ENCODE data around the gene TSN. TPM values are rescaled to one million over a fixed set of nuclear protein-coding genes. Genes with fewer than 3 reads are reported as not detected.
"Not testable (repeated sequence)": the region's sequence is repeated elsewhere in the genome, so short reads cannot be mapped to it uniquely, and the experiment has no call there.

TSN gene
- polyA plus RNA-seq, 1 of the 3 experiments (the other 2 are of a cell fraction) = 26.1 TPM

GRCh38 chr2:121816797-121817196 is 61.3 kb downstream of the TSN start:
- no peaks in the 10 kb centered on the region for H3F3A ChIP-seq (replicated peaks; ENCODE audit: insufficient read depth)
- no peaks in the 10 kb centered on the region for H3K9me3 ChIP-seq
- 13% methylated on average over 2 of the region's 7 CpGs for WGBS (ENCODE audit: low lambda C conversion rate)
- no peak overlapping the region for H3K4me3 ChIP-seq (ENCODE audit: low read depth in 2 of 2, low read length in 1 of 2)
- H3K4me1 ChIP-seq (ENCODE audit: control insufficient read depth in 1 of 2, insufficient read depth in 2 of 2, low read depth in 1 of 2, low read length in 1 of 2) = peaks cover 0 to under 1% of the 10 kb centered on the region in 2 experiments; a peak in 1 of 4 replicates
- H3K27me3 ChIP-seq (ENCODE audit: insufficient read depth) = no peaks in the 10 kb centered on the region; the same call in 1 of the 2 replicates
- DNase-seq = no peak
- no peaks in the 10 kb centered on the region for H3K9me2 ChIP-seq
- H3K9ac ChIP-seq = no peak overlapping the region
- CTCF ChIA-PET = no interaction called here
- TF ChIP-seq RXRA (IDR thresholded peaks at IDR 0.05; ENCODE audit: borderline replicate concordance, low read depth) (no peak), RAD21 (IDR thresholded peaks at IDR 0.05; ENCODE audit: low read length) (no peak), CTCF (IDR thresholded peaks at IDR 0.05) (no peak), FOXM1 (IDR thresholded peaks at IDR 0.05; ENCODE audit: low read depth) (no peak), IRF3 (IDR thresholded peaks at IDR 0.05; ENCODE audit: low read depth, low read length) (no peak), MEF2A (IDR thresholded peaks at IDR 0.05; ENCODE audit: borderline replicate concordance, low read depth) (no peak), ELF1 (IDR thresholded peaks at IDR 0.05) (no peak), TEAD4 (IDR thresholded peaks at IDR 0.05; ENCODE audit: borderline replicate concordance, insufficient read depth) (no peak), NFIC (IDR thresholded peaks at IDR 0.05; ENCODE audit: borderline replicate concordance) (no peak), MAX (IDR thresholded peaks at IDR 0.05; ENCODE audit: low read depth) (no peak), TCF12 (IDR thresholded peaks at IDR 0.05) (no peak), SMC3 (IDR thresholded peaks at IDR 0.05; ENCODE audit: low read depth, low read length) (no peak), RCOR1 (IDR thresholded peaks at IDR 0.05; ENCODE audit: low read length) (no peak), USF1 (IDR thresholded peaks at IDR 0.05; ENCODE audit: borderline replicate concordance, low read depth) (no peak), CHD2 (IDR thresholded peaks at IDR 0.05; ENCODE audit: low read length, partially characterized antibody) (no peak)
- H3K27ac ChIP-seq (ENCODE audit: low read depth in 2 of 2, low read length in 1 of 2) = no peak overlapping the region
- POLR2A ChIA-PET = no interaction called here
- H3K79me2 ChIP-seq (ENCODE audit: insufficient read depth) = no peaks in the 10 kb centered on the region
- no peak overlapping the region for H3K4me2 ChIP-seq
- H3K36me3 ChIP-seq (replicated peaks in 1 of 2; ENCODE audit: control insufficient read depth in 1 of 2, insufficient read depth in 2 of 2, low read length in 1 of 2) = no peaks in the 10 kb centered on the region
- H2AFZ ChIP-seq (ENCODE audit: low read depth) = no peak overlapping the region
- H4K20me1 ChIP-seq (ENCODE audit: insufficient read depth) = no peaks in the 10 kb centered on the region

- 44% methylated on average over 1 of the region's 1 CpG for WGBS (ENCODE audit: low lambda C conversion rate)
- CTCF ChIA-PET = interaction anchor here (1.1 kb wide), 1 partner anchor 31 kb away, joined by 3 read pairs; no protein-coding TSS in a partner anchor
- H3K36me3 ChIP-seq (replicated peaks in 1 of 2; ENCODE audit: control insufficient read depth in 1 of 2, insufficient read depth in 2 of 2, low read length in 1 of 2); H3K9me3 ChIP-seq; H3K27me3 ChIP-seq (ENCODE audit: insufficient read depth); DNase-seq; H3K9ac ChIP-seq; H3K27ac ChIP-seq (ENCODE audit: low read depth in 2 of 2, low read length in 1 of 2); POLR2A ChIA-PET; H3F3A ChIP-seq (replicated peaks; ENCODE audit: insufficient read depth); H3K4me3 ChIP-seq (ENCODE audit: low read depth in 2 of 2, low read length in 1 of 2); H3K79me2 ChIP-seq (ENCODE audit: insufficient read depth); H2AFZ ChIP-seq (ENCODE audit: low read depth); H3K4me1 ChIP-seq (ENCODE audit: control insufficient read depth in 1 of 2, insufficient read depth in 2 of 2, low read depth in 1 of 2, low read length in 1 of 2); H3K4me2 ChIP-seq; H4K20me1 ChIP-seq (ENCODE audit: insufficient read depth); H3K9me2 ChIP-seq: not testable (repeated sequence)
Observed at GRCh38 chr2:121817304-121817703, 61.9 kb downstream of the TSN start.

Other genes starting within 250 kb of the TSN start
- gene RNU4ATAC, start 224.8 kb upstream of the TSN start, polyA plus RNA-seq (2012; rRNA removed) = not detected in 2 replicates
- gene CLASP1, start 106.2 kb upstream of the TSN start, polyA plus RNA-seq (2012; rRNA removed) = 4.9 TPM in 2 replicates
- gene NIFK, start 18.8 kb upstream of the TSN start, polyA plus RNA-seq (2012; rRNA removed) = 17.0 and 22.8 TPM in 2 replicates

Data from SK-N-SH (cell line).